ENCODE measurements around the gene FLT4.

The FLT4 gene

DNA sequence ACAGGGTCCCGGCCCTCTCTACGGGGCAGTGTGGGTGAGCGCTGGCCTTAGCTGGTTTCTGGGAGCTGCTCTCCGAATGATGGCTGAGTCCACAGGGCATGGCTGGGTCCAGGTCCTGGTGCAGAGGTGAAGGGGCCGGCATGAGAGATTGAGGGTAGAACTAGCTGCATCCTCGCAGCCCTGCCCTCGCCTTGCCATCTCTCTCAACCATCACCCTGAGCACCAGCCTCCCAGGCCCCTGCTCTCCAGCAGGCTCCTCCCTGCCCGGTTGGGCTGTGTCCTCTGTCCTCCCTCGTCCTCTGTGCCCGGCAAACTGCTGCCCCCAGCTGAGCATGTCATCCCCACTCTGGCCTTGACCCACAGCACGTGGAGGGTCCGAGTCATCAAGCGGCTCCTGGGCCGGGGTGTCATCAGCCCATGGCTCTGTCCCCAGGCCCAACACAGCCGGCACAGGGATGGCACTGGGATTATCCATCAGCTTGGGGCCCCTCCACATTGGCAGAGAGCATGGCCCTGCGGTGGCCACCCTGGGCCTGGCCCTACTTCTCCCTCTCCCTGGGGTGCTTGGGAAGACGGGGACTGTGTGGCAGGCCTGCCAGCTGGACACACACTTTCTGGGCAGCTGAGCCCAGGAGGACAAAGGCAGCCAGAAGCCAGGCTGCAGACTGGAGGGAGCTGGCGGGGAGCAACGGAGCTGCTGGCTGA is 8.4 kb downstream of the FLT4 start:
- DNase-seq = no peak

DNA sequence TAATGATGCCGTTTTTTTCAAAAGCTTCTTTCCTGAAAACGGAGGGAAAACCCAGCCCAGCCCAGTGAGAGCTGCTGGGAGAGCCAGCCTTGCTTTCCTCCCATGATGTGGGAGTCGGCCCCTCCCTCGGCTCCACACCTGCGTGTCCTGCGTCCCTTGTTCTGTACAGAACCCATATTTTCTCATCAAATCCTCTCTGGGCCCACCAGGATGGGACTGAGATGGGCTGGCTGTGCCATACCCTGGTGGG is 8.9 kb downstream of the FLT4 start:
- DNase-seq = no peak

DNA sequence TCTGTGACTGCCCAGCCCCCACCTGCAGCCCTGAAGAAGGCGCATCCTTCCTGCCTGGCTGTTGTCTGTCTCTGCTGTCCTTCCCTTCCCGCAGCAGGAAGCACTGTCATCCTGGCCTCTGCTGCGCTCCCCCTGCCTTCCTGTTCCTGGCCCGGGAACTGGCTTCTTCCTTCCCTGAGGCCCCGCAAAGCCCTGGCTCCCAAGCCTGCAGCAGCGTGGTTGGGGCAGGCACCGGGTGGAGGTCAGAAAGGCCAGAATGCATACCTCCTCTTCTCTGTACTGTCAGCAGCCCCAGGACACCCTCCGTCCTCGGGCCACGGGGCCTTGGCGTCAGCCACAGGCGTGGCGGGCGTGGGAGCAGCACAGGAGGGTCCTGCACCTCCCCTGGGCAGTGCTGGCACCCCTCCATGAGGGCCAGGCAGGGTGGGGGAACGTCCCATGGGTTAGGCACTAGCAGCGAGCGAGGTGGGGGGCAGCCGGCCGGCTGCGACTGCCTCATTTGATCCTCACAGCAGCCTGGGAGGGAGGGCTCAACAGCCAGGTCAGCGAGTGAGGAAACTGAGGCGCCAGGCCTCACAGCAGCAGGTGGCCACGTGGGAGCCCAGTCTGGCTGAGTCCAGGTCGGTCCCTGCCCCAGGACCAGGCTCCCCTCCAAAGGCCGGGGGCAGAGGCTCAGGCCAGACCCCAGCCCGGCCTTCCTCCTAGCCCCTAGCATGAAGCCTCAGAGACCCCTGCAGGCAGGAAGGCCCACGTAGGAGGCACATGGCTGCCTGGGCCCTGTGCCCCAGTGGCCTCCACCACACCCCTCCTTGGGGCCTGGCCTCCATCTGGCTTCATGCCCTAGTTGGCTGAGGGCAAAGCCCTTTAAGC is 9.4 kb downstream of the FLT4 start:
- no peak for DNase-seq

DNA sequence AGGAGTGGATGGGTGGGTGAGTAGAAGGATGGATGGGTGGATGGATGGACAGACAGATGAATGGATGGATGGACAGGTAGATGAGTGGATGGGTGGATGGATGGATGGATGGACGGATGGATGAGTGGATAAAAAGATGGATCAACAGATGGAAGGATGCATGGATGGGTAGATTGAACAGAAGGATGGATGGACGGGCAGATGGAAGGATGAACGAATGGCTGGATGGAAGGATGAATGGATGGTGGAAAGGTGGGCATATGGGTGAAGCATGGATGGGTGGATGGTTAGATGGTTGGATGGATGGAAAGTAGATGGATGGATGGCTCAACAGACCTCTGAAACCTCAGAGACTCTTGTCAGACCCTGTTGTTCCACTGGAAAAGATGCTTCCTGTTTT is 10.1 kb downstream of the FLT4 start:
- DNase-seq = no peak

DNA sequence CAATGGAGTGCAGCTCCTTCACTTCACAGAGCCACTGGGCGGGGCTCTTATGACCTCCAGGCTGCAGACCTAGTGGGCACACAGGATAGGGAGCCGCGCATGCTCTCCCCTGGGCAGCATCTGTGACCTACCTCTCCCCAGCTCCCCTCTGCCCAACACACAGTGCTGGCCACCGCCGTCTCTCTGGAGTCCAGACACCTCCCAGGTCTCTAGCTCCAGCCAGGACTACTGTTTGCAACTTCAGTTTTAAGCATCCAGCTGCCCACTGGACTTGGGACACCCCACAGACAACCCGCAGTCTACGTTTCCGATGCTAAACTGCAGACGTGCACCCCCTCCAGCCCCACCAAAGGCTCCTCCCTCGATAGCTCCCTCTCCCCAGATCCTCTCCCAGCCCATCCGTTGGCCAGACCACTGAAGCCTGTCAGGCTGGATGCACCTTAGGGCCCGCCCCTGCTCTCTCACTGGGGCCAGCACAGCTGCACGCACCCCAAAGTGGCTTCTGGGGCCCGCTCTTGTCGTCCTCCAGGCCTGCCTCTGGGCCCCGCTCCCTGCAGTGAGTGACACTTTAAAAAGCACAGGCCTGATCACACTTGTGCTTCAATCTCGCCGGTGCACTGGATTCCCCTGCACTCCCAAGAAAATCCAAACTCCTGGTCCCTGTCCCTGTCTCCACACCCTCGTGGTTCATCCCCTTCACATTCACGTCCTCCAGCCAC is 11.3 kb downstream of the FLT4 start:
- DNase-seq = no peak

DNA sequence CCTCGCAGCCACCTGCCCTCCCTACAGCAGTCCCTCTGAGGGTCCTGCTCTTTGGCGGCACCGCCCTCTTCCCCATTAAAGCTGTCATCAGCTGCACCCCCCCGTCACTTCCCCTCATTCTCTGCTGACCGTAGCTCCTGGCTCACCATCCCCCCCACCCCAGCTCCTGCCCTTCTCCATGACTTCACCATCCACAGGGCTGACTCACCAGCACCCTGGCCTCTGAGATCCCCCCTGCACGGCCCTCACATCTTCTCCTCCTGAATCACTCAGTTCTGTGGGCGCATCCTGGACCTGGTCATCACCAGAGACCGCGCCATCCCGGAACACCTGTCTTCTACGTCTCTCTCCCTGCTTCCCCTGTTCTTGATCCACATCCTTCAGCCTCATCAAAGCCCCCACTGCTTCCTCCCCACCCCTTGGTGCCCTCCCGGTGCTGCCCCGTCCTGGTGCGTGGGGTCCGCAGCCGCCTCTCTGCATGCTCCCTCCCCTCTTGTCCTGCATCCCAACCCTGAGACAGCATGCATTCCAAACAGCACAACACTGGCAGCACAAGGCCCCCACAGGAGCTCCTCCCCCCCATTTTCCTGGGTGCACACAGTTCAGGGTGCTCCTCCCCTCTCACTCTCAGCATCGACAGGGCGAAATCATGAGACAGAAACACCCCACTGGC is 12.9 kb downstream of the FLT4 start:
- no peak for DNase-seq

GRCh38 chr5:180636016-180636402 is 13.4 kb downstream of the FLT4 start:
- DNase-seq = no peak

- DNase-seq = no peak
These were observed 15.9 kb downstream of the FLT4 start for GRCh38 chr5:180633283-180634177.

DNA sequence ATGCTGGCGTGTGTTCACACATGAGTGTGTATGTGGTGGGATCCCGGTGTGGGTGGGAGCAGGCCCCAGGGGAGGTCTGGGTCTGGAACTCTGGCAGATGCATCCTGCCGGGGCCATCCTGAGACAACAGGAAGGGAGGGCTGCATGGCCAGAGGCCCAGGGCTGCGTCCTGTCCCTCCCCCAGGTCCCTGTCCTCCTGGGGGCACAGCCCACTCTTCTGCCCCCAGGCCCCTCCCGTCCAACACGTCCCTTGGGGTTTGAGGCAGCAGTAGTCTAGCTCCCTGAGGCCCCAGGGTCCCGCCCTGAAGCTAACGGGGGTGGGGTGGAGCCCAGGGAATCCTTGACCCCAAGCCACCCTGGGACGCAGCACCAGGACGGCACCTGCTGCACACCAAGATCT is 16.6 kb downstream of the FLT4 start:
- DNase-seq = no peak

DNA sequence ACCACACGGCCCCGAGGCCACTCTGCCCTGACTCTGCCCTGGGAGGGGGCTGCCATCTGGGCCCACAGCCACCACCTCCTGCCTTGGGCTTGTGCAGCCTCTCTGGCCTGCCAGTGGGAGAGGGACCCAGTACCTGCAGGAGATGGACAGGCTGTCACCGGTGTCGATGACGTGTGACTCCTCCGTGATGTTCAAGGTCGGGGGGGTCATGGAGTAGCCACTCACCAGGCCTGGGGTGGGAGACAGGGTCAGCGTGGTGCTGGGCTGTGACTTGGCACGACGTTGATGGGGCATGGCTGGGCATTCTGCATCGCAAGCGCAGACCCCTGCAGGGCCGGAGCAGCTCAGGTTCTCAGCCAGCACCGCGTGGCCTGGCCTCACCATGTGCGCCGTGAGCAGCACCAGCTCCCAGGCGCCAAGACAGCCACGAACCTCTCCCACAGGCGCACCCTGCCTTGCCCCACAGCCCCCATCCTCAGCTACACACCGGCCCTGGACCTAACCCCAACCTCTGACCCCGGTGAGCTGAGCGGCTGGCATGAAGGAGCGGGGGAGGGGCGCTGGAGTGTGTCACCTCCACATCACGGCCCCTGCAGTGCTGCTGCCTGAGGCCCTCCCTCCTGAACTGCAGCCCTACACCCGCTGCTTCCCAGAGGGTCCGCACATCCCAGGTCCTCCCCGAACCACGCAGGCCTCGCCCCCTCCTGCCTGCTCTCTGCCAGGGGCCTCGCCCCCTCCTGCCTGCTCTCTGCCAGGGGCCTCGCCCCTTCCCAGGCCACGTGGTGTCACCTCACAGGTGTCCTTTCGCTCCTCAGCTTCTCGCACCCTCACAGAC is 17.6 kb downstream of the FLT4 start:
- no peak for DNase-seq

DNA sequence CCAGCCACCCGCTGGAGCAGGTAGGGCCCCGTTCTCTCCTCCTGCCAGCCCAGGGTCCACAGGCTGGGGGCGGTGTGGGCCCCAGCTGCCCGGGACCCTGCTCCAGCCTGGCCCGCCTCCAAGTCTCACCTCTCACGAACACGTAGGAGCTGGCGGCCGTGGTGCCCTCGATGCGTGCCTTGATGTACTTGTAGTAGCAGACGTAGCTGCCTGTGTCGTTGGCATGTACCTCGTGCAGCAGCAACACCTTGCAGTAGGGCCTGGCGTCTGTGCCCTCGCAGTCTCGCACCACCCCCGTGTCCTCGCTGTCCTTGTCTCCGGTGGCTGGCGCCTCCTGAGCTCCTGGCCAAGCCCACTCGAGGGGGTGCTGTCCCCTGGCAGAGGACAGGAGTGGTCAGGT is 19.0 kb downstream of the FLT4 start:
- no peak for DNase-seq

GRCh38 chr5:180629831-180630382 is 19.5 kb downstream of the FLT4 start:
- no peak for DNase-seq

DNA sequence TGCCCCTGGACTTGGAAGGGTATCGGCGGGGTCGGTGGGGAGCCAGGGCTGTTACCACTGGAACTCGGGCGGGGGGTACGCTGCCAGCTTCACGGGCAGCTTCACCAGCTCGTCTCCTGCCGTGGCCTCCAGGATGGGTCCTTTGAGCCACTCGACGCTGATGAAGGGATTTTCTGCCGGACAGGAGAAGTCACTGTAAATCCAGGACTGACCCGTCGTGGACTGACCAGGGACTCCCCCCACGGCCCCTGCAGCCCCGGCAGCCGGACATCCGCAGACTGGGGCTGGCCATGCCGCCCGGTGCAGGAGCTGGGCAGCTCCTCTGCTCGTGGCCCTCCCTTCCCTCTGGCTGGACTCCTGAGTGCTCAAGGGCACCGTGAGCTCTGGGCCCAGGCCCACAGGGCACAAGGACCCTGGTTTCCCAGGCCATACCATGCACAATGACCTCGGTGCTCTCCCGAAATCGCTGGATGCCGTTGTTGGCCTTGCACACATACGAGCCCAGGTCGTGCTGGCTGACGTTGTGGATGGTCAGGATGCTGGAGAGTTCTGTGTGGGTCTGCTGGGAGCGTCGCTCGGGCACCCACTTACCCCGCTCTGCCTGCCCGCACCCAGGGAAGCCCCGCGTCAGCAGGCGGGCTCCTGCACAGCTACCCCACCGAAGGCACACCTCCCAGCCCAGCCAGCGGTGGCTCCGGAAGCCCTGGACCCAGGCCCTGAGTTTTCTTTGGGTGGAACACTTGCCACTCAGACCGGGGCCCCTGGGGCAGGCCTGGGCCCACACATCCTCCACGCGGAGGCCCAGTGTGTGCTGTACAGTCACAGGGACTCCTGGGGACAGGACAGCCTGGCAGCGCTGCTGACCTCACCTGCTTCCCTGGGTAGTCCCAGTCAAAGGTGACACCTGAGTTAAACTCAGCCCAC is 20.3 kb downstream of the FLT4 start:
- no peak for DNase-seq

DNA sequence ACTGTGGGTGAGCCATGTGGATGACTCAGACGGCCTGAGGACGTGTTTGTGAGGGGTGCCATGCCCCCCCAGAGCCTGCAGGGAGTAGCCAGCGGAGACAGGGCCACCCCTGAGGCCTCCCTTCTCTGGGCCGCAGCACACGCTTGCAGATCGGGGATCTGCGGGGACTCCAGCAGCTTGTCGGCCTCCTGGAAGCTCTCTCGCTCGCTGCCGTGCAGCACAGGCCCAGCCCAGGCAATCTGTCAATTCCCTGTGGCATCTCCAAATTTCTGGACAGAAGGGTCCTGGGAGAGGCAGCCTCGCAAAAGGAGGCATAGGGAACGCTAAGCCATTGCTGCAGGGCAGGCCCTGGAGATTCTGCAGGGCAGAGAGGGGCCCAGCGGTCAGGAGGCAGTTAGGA is 21.2 kb downstream of the FLT4 start:
- no peak for DNase-seq

- DNase-seq = no peak
These were observed 21.8 kb downstream of the FLT4 start for GRCh38 chr5:180627386-180628120.

GRCh38 chr5:180626661-180627385 is 22.6 kb downstream of the FLT4 start:
- DNase-seq = no peak

DNA sequence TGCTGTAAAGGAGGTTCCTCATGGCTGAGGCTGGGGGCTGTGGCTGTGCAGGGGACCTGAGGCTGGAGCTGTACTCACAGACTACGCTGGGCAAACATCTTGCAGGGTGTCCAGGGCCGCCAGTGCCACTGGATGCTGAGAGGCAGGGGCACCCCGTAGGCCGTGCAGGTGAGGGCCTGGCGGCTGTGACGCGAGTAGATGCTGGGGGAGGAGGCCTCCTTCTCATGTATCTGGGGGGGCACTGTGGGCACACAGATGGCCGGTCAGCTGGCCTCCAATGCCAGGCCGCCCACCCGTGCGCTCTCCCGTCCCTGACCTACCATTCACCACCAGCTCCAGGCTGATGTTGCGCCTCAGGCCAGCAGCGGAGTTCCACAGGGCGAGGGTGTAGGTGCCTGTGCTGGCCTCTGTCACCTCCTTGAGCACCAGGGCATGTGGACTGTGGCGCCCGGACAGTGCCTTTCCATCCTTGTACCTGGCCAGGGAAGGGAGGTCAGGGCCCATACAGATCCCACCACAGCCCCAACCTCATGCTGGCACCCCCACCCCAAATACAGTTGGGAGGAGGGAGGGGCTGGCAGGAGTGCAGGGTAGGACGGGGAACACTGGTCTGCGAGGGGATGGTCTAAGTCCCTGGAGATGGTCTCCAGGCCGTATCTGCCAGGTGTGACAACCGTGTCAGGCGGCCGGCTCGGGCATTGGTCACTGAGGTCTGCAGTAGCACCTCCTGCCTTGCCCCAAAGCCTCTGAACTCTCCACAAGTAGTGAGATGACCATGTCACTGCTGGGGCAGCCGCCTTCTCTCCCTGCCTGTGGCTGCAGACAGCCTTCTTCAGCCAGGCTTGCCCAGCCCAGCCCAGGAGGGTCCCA is 23.4 kb downstream of the FLT4 start:
- DNase-seq = no peak

Measured in inflammatory macrophage treated with lipopolysaccharide for 1 hour (primary cell).